ENCODE results near the gene DNAH10.

Gene DNAH10

DNA sequence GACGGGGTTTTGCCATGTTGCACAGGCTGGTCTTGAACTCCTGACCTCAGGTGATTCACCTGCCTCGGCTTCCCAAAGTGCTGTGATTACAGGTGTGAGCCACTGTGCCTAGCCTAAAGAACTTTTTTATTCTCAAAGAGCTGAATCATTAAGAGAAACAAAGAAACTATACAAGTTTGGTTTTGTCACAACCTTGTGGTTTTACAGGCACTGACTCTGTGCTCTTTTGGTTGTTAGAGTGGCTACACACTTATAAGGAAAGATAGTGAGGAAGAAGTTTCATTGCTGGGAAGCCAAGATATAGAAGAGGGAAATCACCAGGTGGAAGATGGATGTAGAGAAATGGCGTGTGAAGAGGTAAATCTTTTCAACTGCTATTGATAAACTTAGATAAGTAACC is 10.1 kb upstream of the DNAH10 start:
- Mint-ChIP-seq H3K4me3 (no peak overlapping the region), H3K4me1 (no peaks in the 10 kb centered on the region), H3K36me3 (ENCODE audit: insufficient read depth) (peaks cover 34% of the 10 kb centered on the region), H3K9me3 (no peaks in the 10 kb centered on the region), H3K27me3 (no peaks in the 10 kb centered on the region), H3K27ac (ENCODE audit: low read depth) (no peak overlapping the region)
- DNase-seq (ENCODE audit: low spot score in 2 of 2) (no peak), ATAC-seq (replicated peaks; ENCODE audit: extremely low read depth, poor library complexity, severe bottlenecking) (no peak)

DNA sequence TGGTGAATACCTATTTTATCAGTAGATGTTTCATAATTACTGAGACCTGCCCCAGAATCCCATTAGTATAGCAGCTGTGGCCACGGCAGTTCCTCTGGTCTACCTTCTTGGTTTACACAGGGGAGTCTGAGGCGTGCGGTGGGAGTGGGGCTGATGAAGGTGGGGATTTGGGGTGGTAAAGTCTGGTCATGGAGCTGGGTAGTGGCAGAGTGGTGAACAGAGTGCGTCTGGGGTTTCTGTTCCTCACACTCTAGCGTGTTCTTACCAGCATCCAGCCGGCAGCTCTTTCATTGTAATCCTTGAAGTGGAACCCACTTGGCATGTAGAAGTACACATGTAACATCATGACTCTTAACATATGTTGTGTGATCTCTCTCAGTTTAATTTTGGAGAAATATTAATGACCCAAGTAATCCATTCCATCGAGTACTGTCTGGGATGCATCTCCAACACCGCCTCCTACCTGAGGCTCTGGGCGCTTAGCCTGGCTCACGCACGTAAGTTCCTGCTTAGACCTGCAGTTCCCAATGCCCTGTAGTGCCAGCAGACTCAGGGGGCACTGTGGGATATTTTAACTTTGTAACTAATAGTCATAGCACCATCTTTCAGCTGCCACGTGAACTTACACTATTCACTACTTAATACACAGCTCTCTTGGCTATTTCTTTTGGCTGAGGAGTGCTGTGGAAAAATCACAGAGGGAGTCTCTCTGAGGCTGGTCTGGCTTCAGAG is 7.9 kb upstream of the DNAH10 start:
- ATAC-seq (replicated peaks; ENCODE audit: extremely low read depth, poor library complexity, severe bottlenecking), result no peak
- peaks cover 33% of the 10 kb centered on the region for H3K36me3 Mint-ChIP-seq (ENCODE audit: insufficient read depth)

DNA sequence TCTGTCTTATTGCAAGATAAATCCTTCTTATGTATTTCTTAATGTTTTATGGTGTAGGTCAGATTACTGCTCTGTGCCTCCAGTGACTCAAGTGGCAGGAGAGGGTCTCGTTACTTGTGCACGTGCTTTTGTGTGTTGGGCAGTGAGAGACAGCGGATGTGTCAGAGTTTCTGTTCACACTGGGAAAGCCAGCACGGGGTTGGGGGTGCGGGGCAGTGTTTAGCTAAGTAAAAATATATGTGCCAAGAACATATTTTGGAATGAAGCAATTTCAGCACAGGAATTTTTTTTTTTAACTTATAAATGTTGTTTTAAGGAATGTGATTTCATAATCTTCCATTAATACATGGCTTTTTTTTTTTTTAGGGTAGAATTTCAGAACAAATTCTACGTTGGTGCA is 4.5 kb upstream of the DNAH10 start:
- no peak for DNase-seq (ENCODE audit: low spot score in 2 of 2)
- peaks cover 23% of the 10 kb centered on the region for H3K36me3 Mint-ChIP-seq (ENCODE audit: insufficient read depth)
- no peaks in the 10 kb centered on the region for H3K4me1 Mint-ChIP-seq
- no peaks in the 10 kb centered on the region for H3K9me3 Mint-ChIP-seq
- no peak overlapping the region for H3K27ac Mint-ChIP-seq (ENCODE audit: low read depth)
- H3K4me3 Mint-ChIP-seq, result no peak overlapping the region
- no peaks in the 10 kb centered on the region for H3K27me3 Mint-ChIP-seq
- ATAC-seq (replicated peaks; ENCODE audit: extremely low read depth, poor library complexity, severe bottlenecking), result no peak

More for the DNA sequence above, 7.9 kb upstream of the DNAH10 start:
- H3K9me3 Mint-ChIP-seq, result no peaks in the 10 kb centered on the region
- H3K4me3 Mint-ChIP-seq, result no peak overlapping the region
- H3K27me3 Mint-ChIP-seq, result no peaks in the 10 kb centered on the region
- no peaks in the 10 kb centered on the region for H3K4me1 Mint-ChIP-seq
- no peak overlapping the region for H3K27ac Mint-ChIP-seq (ENCODE audit: low read depth)
- DNase-seq (ENCODE audit: low spot score in 2 of 2), result no peak

DNA sequence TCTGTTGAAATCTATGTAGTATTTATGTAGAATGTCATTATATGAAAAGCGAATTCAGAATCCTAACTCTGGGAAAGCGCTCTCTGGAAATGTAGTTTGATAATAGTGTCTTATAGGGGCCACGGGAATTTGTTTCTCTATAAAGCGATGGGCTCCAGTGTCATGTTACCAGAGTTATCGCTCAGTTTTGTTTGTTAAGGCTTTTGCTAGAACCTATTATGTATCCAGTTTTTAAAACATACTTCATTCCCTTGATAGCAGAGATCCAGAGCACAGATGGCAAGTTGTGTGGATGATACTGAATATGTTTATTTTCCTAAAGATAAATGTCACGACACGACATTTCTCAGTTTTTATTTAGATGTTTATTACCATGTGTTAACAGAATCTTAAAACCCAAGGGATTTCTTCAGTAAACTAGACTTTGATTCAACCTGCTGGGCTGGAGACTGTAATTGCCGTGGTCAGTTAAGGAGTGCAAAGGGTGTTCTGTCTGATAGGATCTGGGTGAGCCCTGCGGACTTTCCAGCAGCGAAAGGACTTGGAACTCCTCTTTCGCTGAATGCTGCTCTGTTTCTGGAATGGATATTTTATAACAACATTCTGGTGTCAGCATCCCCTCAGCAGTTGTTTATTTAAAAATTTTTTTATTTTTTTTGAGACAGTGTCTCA is 1.7 kb upstream of the DNAH10 start:
- Mint-ChIP-seq H3K9me3 (no peaks in the 10 kb centered on the region), H3K27ac (ENCODE audit: low read depth) (no peak overlapping the region), H3K4me1 (no peaks in the 10 kb centered on the region), H3K27me3 (no peaks in the 10 kb centered on the region), H3K4me3 (no peak overlapping the region), H3K36me3 (ENCODE audit: insufficient read depth) (peaks cover 12% of the 10 kb centered on the region)
- DNase-seq (ENCODE audit: low spot score in 2 of 2) (no peak), ATAC-seq (replicated peaks; ENCODE audit: extremely low read depth, poor library complexity, severe bottlenecking) (no peak)

DNA sequence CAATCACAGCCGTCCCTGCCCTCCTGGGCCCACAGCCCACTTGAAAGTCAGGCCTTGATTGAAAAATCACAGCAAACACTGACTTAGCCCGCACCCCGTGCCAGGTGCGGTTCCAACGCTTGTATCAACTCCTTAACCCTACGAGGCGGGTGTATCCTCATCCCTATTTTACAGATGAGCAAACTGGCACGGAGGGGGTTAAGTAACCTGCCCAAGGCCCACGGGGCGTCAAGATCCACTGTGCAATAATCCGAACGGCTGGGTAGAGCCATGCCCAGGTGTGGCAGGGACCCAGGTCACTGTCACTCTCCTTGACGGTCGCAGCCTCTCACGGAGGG is 583 bp downstream of the DNAH10 start:
- ATAC-seq (replicated peaks; ENCODE audit: extremely low read depth, poor library complexity, severe bottlenecking) (no peak), DNase-seq (ENCODE audit: low spot score in 2 of 2) (no peak)
- peak overlapping the region; percentile 59 for H3K4me3 Mint-ChIP-seq
- H3K9me3 Mint-ChIP-seq, result no peaks in the 10 kb centered on the region
- H3K27ac Mint-ChIP-seq (ENCODE audit: low read depth), result no peak overlapping the region
- peaks cover 8% of the 10 kb centered on the region for H3K36me3 Mint-ChIP-seq (ENCODE audit: insufficient read depth)
- peaks cover 5% of the 10 kb centered on the region for H3K4me1 Mint-ChIP-seq
- no peaks in the 10 kb centered on the region for H3K27me3 Mint-ChIP-seq

DNA sequence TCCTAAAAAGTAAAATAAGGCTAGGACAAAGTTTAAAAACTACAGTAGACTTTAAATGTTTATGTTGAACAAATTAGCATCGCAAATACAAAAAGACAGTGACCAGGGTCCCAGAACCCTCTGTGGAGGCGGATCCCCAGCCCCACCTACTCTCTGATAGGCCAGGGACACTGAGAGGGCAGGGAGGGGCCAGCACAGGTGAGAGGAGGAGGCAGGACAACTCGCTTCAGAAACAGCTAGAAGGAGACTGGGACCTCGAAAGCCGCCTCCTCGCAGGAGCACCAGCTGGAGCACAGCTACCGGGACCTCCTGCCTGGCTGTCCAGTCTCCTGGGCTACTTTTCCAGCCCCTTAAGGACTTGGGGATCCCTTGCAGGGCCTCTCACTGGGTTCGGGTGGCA is 992 bp downstream of the DNAH10 start:
- no peak for ATAC-seq (replicated peaks; ENCODE audit: extremely low read depth, poor library complexity, severe bottlenecking)
- H3K36me3 Mint-ChIP-seq (ENCODE audit: insufficient read depth), result peaks cover 5% of the 10 kb centered on the region
- DNase-seq (ENCODE audit: low spot score in 2 of 2), result no peak

DNA sequence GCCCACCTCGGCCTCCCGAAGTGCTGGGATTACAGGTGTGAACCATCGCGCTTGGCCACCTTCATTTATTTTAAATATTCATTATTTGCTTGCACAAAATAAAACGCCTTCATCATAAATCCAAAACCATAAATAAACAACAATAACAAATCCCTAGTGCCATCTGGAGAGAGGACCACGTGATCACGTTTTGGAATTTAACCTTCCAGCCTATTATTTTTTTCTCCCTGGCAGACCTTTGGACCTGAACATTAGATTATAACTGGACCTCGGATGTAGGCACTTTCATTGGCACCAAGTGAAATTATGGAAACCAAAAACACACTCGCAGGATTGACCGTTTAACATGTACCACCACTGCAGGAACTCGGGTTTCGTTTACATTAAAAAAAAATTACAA is 2.0 kb downstream of the DNAH10 start:
- Mint-ChIP-seq H3K9me3 (no peaks in the 10 kb centered on the region), H3K4me1 (peaks cover 6% of the 10 kb centered on the region), H3K36me3 (ENCODE audit: insufficient read depth) (peaks cover 4% of the 10 kb centered on the region), H3K4me3 (no peak overlapping the region), H3K27me3 (no peaks in the 10 kb centered on the region), H3K27ac (ENCODE audit: low read depth) (no peak overlapping the region)
- DNase-seq (ENCODE audit: low spot score in 2 of 2) (no peak), ATAC-seq (replicated peaks; ENCODE audit: extremely low read depth, poor library complexity, severe bottlenecking) (no peak)

More for the DNA sequence above, 992 bp downstream of the DNAH10 start:
- Mint-ChIP-seq H3K4me3 (peak overlapping the region; percentile 59), H3K27ac (ENCODE audit: low read depth) (no peak overlapping the region), H3K4me1 (peaks cover 6% of the 10 kb centered on the region), H3K27me3 (no peaks in the 10 kb centered on the region), H3K9me3 (no peaks in the 10 kb centered on the region)

DNA sequence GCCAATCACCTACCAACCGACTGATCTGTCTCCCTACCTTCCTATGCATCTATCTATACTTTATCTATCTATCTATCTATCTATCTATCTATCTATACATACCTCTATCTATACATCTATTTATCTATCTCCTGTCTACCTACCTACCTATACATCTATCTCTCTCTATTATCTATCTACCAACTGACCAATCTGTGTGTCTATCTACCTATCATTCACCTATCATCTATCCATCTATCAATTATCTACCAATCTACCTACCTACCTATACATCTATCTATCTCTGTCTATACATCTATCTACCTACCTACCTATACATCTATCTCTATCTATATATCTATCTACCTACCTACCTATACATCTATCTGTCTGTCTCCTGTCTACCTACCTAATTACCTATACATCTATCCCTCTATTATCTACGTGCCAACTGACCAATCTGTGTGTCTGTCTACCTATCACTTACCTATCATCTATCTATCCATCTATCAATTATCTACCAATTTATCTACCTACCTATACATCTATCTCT is 3.5 kb downstream of the DNAH10 start:
- ATAC-seq (replicated peaks; ENCODE audit: extremely low read depth, poor library complexity, severe bottlenecking), result no peak
- DNase-seq (ENCODE audit: low spot score in 2 of 2), result no peak
- Mint-ChIP-seq H3K9me3 (no peaks in the 10 kb centered on the region), H3K4me3 (no peak overlapping the region), H3K27me3 (no peaks in the 10 kb centered on the region), H3K27ac (ENCODE audit: low read depth) (no peak overlapping the region), H3K36me3 (ENCODE audit: insufficient read depth) (peaks cover 4% of the 10 kb centered on the region), H3K4me1 (peaks cover 6% of the 10 kb centered on the region)

DNA sequence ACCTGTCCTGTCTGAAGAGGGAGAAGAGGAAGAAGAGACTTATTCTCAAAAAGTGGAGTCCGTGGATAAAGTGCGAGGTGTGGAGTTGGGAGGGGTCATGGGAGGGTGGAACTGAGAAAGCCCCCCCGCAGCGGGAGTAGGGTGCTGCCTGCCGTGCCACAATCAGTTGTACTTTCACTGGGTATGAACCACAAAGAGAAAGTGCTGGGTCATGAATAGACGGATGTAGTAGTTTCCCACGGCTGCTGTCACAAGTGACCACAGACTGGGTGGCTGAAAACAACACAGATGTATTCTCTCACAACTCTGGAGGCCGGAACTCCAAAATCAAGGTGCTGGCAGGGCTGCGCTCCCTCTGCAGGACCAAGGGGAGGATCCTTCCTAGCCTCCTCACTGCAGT is 5.5 kb downstream of the DNAH10 start:
- ATAC-seq (replicated peaks; ENCODE audit: extremely low read depth, poor library complexity, severe bottlenecking) (peak; percentile 92), DNase-seq (ENCODE audit: low spot score in 2 of 2) (peak in 1 of 2 donors; percentile 12)
- H3K9me3 Mint-ChIP-seq, result no peaks in the 10 kb centered on the region
- peaks cover 4% of the 10 kb centered on the region for H3K36me3 Mint-ChIP-seq (ENCODE audit: insufficient read depth)
- H3K4me3 Mint-ChIP-seq, result peak overlapping the region; percentile 18
- peaks cover 8% of the 10 kb centered on the region for H3K27me3 Mint-ChIP-seq
- H3K27ac Mint-ChIP-seq (ENCODE audit: low read depth), result no peak overlapping the region
- peaks cover 6% of the 10 kb centered on the region for H3K4me1 Mint-ChIP-seq

DNA sequence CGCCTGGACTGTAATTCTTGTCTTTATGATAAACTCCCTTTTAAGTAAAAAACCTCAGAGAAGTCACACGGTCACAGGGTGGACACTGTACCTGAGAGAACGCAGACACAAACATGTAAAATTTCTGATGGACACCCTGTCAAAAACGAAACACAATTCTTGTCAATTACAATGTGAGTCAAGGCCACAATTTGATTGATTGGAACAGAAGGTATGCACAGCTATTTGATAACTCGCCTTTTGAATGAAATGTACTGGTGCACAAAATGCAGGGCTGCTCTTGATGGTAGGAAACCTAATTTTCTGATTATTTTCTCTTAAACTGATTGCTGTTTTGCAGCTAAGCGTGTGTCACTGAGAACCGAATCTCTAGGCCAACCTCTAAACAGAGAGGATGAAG is 9.2 kb downstream of the DNAH10 start:
- Mint-ChIP-seq H3K4me3 (no peak overlapping the region), H3K9me3 (no peaks in the 10 kb centered on the region), H3K4me1 (peaks cover 6% of the 10 kb centered on the region), H3K27me3 (peaks cover 8% of the 10 kb centered on the region), H3K27ac (ENCODE audit: low read depth) (no peak overlapping the region), H3K36me3 (ENCODE audit: insufficient read depth) (peaks cover 4% of the 10 kb centered on the region)
- ATAC-seq (replicated peaks; ENCODE audit: extremely low read depth, poor library complexity, severe bottlenecking), result no peak
- no peak for DNase-seq (ENCODE audit: low spot score in 2 of 2)

DNA sequence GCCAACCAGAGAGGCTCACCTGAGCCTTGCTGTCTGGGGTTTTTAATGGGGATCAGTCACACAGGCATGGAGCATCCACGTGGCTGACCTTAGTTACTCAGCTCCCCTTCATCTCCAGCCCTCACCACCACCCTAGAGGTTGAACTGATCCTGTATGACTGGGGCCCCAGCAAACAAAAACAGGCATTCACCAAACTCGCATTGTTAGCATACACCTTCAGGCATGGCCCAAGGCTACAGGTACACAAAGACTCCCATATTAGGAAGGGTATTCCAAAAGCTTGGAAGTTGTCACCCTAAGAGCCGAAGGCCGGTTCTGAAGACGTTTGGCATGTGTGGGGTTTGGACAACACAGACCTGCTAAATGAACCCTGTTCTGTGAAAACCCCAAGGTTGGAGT is 10.0 kb downstream of the DNAH10 start:
- DNase-seq (ENCODE audit: low spot score in 2 of 2) (no peak), ATAC-seq (replicated peaks; ENCODE audit: extremely low read depth, poor library complexity, severe bottlenecking) (no peak)
- H3K27ac Mint-ChIP-seq (ENCODE audit: low read depth), result no peak overlapping the region
- no peak overlapping the region for H3K4me3 Mint-ChIP-seq
- peaks cover 8% of the 10 kb centered on the region for H3K27me3 Mint-ChIP-seq
- H3K4me1 Mint-ChIP-seq, result peaks cover 6% of the 10 kb centered on the region
- no peaks in the 10 kb centered on the region for H3K9me3 Mint-ChIP-seq
- peaks cover 4% of the 10 kb centered on the region for H3K36me3 Mint-ChIP-seq (ENCODE audit: insufficient read depth)

DNA sequence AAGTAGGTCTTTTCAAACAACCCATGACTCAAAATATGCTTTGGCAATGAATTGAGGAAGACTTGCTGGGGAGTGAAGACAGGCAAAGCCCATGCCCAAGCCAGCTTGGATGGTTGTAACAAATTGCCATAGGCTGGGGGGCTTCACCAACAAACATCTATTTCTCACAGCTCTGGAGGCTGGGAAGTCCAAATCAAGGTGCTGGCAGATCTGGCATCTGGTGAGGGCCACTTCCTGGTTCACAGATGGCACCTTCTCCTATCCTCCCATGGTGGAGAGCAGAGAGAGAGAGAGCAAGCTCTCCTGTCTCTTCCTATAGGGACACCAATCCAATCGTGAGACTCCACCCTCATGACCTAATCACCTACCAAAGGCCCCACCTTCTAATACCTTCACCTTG is 11.3 kb downstream of the DNAH10 start:
- Mint-ChIP-seq H3K4me3 (no peak overlapping the region), H3K9me3 (no peaks in the 10 kb centered on the region), H3K27ac (ENCODE audit: low read depth) (no peak overlapping the region), H3K36me3 (ENCODE audit: insufficient read depth) (no peaks in the 10 kb centered on the region), H3K4me1 (no peaks in the 10 kb centered on the region), H3K27me3 (peaks cover 8% of the 10 kb centered on the region)
- ATAC-seq (replicated peaks; ENCODE audit: extremely low read depth, poor library complexity, severe bottlenecking), result no peak
- no peak for DNase-seq (ENCODE audit: low spot score in 2 of 2)

DNA sequence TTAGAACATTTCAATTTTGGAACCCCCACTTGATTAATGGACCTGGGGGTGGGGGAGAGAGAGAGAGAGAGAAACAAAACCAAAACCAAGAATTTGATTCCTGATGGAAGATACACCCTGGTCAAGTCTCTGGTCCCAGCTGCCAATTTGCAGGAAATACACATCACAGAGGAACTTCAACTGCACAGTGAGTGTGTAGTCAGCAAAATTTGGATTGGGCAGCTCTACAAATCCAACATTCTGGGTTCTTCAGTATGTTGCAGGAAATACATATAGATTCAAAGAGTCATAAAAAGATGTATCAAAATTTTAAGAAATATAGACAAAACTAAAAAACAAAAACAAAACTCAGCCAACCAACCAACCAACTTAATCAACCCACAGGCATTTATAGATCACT is 17.4 kb downstream of the DNAH10 start:
- Mint-ChIP-seq H3K27me3 (no peaks in the 10 kb centered on the region), H3K4me3 (no peak overlapping the region), H3K9me3 (no peaks in the 10 kb centered on the region), H3K4me1 (no peaks in the 10 kb centered on the region), H3K27ac (ENCODE audit: low read depth) (no peak overlapping the region), H3K36me3 (ENCODE audit: insufficient read depth) (no peaks in the 10 kb centered on the region)
- DNase-seq (ENCODE audit: low spot score in 2 of 2) (no peak), ATAC-seq (replicated peaks; ENCODE audit: extremely low read depth, poor library complexity, severe bottlenecking) (no peak)

Measured in central memory CD8-positive, alpha-beta T cell (primary cell).